Measurements from ENCODE around the gene TBC1D19. TPM values are rescaled to one million over a fixed set of nuclear protein-coding genes. Genes with fewer than 3 reads are reported as not detected.

TBC1D19 gene
- total and polyA plus RNA-seq, 4 donors = 1.2 to 5.8 (median 2.2) TPM

- peak overlapping the region in 1 of 2 donors; percentile 18 for H3K27ac ChIP-seq (ENCODE audit: low read depth in 1 of 2, low read length in 2 of 2)
- H3K9ac ChIP-seq (ENCODE audit: low read depth in 1 of 2, low read length in 2 of 2) = no peak overlapping the region
- TF ChIP-seq SP1 (IDR thresholded peaks at IDR 0.05) = no peak
- H3K36me3 ChIP-seq (ENCODE audit: control insufficient read depth in 4 of 4, insufficient read depth in 3 of 4, low read depth in 1 of 4, low read length in 3 of 4) = no peaks in the 10 kb centered on the region
- H3K9me3 ChIP-seq (ENCODE audit: control insufficient read depth in 4 of 4, low read length in 3 of 4) = no peaks in the 10 kb centered on the region
- WGBS = 96% methylated on average over 2 of the region's 2 CpGs
- no peaks in the 10 kb centered on the region for H3K27me3 ChIP-seq (ENCODE audit: control insufficient read depth in 4 of 4, insufficient read depth in 4 of 4, low read length in 3 of 4)
- no peak overlapping the region for H3K4me3 ChIP-seq (ENCODE audit: low read depth in 1 of 3, low read length in 3 of 3)
- no peak for DNase-seq (ENCODE audit: low spot score)
- H3K4me1 ChIP-seq (ENCODE audit: control insufficient read depth in 4 of 4, insufficient read depth in 4 of 4, low read length in 3 of 4) = peaks cover 0 to 6% (median 4%) of the 10 kb centered on the region in 4 donors
Observed at GRCh38 chr4:26753187-26753586, 169.3 kb downstream of the TBC1D19 start.

- peak in 1 of 2 donors; percentile 52 for TF ChIP-seq JUND (IDR thresholded peaks at IDR 0.05)
- peak in 1 of 2 donors; percentile 40 for TF ChIP-seq RXRA (IDR thresholded peaks at IDR 0.05)
- no peak for TF ChIP-seq CTCF (IDR thresholded peaks at IDR 0.05; ENCODE audit: low read depth, low read length, missing input control)
- TF ChIP-seq YY1 (IDR thresholded peaks at IDR 0.05) = no peak
- TF ChIP-seq FOXA2 (IDR thresholded peaks at IDR 0.05) = no peak
- no peak for TF ChIP-seq HNF4G (IDR thresholded peaks at IDR 0.05)
- TF ChIP-seq REST (IDR thresholded peaks at IDR 0.05) = no peak
- TF ChIP-seq FOXA1 (IDR thresholded peaks at IDR 0.05) = no peak
- no peak for TF ChIP-seq MAX (IDR thresholded peaks at IDR 0.05)
- TF ChIP-seq ZBTB33 (IDR thresholded peaks at IDR 0.05) = no peak
- no peak for TF ChIP-seq RAD21 (IDR thresholded peaks at IDR 0.05)
- DNase-seq (ENCODE audit: low spot score) = no peak
- H3K27ac ChIP-seq (ENCODE audit: low read depth in 1 of 2, low read length in 2 of 2) = peak overlapping the region in 1 of 2 donors; percentile 18
Observed at GRCh38 chr4:26753617-26754016, 169.7 kb downstream of the TBC1D19 start.

More at GRCh38 chr4:26753617-26754016, 169.7 kb downstream of the TBC1D19 start:
- H3K4me3 ChIP-seq (ENCODE audit: low read depth in 1 of 3, low read length in 3 of 3) = no peak overlapping the region
- WGBS = 53% methylated on average over 10 of the region's 10 CpGs
- H3K4me1 ChIP-seq (ENCODE audit: control insufficient read depth in 4 of 4, insufficient read depth in 4 of 4, low read length in 3 of 4) = peaks cover 0 to 6% (median 4%) of the 10 kb centered on the region in 4 donors
- H3K36me3 ChIP-seq (ENCODE audit: control insufficient read depth in 4 of 4, insufficient read depth in 3 of 4, low read depth in 1 of 4, low read length in 3 of 4) = no peaks in the 10 kb centered on the region
- no peaks in the 10 kb centered on the region for H3K27me3 ChIP-seq (ENCODE audit: control insufficient read depth in 4 of 4, insufficient read depth in 4 of 4, low read length in 3 of 4)
- no peak overlapping the region for H3K9ac ChIP-seq (ENCODE audit: low read depth in 1 of 2, low read length in 2 of 2)
- no peaks in the 10 kb centered on the region for H3K9me3 ChIP-seq (ENCODE audit: control insufficient read depth in 4 of 4, low read length in 3 of 4)

All from liver (tissue), 9 donors.